ENCODE data around the gene UCK2. TPM values are rescaled to one million over a fixed set of nuclear protein-coding genes. Genes with fewer than 3 reads are reported as not detected.

Gene UCK2
- total and polyA plus RNA-seq, 9 of the 15 experiments (the other 6 are each of a cell fraction or from before 2014, with no cell fraction given), result 71.6 to 145 (median 95.8) TPM

GRCh38 chr1:165958306-165958705 lies 130.9 kb downstream of the UCK2 start:
- H4K20me1 ChIP-seq (replicated peaks; ENCODE audit: control insufficient read depth, insufficient read depth, low read length), result no peaks in the 10 kb centered on the region
- H3K4me1 ChIP-seq (replicated peaks in 1 of 2; ENCODE audit: control insufficient read depth in 2 of 2, insufficient read depth in 2 of 2, low read length in 2 of 2), result no peaks in the 10 kb centered on the region
- no peaks in the 10 kb centered on the region for H3K9me1 ChIP-seq (ENCODE audit: control insufficient read depth, insufficient read depth, low read length)
- intact Hi-C loops (cut with micrococcal nuclease), result no loop called here
- POLR2A ChIA-PET, result no interaction called here
- no TSS peak for BruUV-seq (replicated peaks)
- FAIRE-seq (no peak), ATAC-seq (no peak), DNase-seq (ENCODE audit: extremely low read depth in 1 of 4, low spot score in 3 of 4) (no peak)
- H3K4me3 ChIP-seq, result no peak overlapping the region
- H3K4me2 ChIP-seq (ENCODE audit: insufficient read depth, low read length), result no peak overlapping the region
- no peaks in the 10 kb centered on the region; a peak in 1 of 5 replicates for H3K27me3 ChIP-seq (ENCODE audit: control insufficient read depth in 2 of 2, insufficient read depth in 2 of 2, low read length in 2 of 2)
- CTCF ChIA-PET (ENCODE audit: low intra/inter-chr PET ratio), result interaction anchor here (0.7 kb wide), 1 partner anchor 531 kb away, joined by 4 read pairs; no protein-coding TSS in a partner anchor
- H3K36me3 ChIP-seq (ENCODE audit: control insufficient read depth, insufficient read depth, low read length), result no peaks in the 10 kb centered on the region
- in situ Hi-C loops (cut with MboI), result no loop called here
- no peaks in the 10 kb centered on the region for H3K79me2 ChIP-seq (ENCODE audit: control insufficient read depth, insufficient read depth, low read length)
- no peak overlapping the region for H3K9ac ChIP-seq (ENCODE audit: insufficient read depth in 1 of 2, low read depth in 2 of 2, low read length in 2 of 2)
- H2AFZ ChIP-seq (ENCODE audit: low read depth, low read length), result no peak overlapping the region
- H3K27ac ChIP-seq (ENCODE audit: extremely low read depth, low read depth, low read length), result no peak overlapping the region
- no peaks in the 10 kb centered on the region for H3K9me3 ChIP-seq (replicated peaks; ENCODE audit: control insufficient read depth, insufficient read depth, low read depth, low read length)
- TF ChIP-seq RBM17 (IDR thresholded peaks at IDR 0.05; ENCODE audit: borderline replicate concordance, low read depth, low read length), result no peak
- TF ChIP-seq TEAD4 (IDR thresholded peaks at IDR 0.05; ENCODE audit: low read length), result no peak
- TF ChIP-seq TEAD4 (CRISPR knock-in tag; IDR thresholded peaks at IDR 0.05; ENCODE audit: borderline replicate concordance), result no peak
- no peak for TF ChIP-seq ZFP1 (CRISPR knock-in tag; IDR thresholded peaks at IDR 0.05)
- no peak for TF ChIP-seq BCLAF1 (IDR thresholded peaks at IDR 0.05; ENCODE audit: borderline replicate concordance in 1 of 2, control insufficient read depth in 1 of 2, low read depth in 2 of 2, low read length in 1 of 2)
- TF ChIP-seq ZNF699 (CRISPR knock-in tag; IDR thresholded peaks at IDR 0.05; ENCODE audit: insufficient replicate concordance), result no peak
- no peak for TF ChIP-seq BMI1 (IDR thresholded peaks at IDR 0.05; ENCODE audit: low read length)
- TF ChIP-seq ARID4B (CRISPR knock-in tag; IDR thresholded peaks at IDR 0.05), result no peak
- TF ChIP-seq ZBTB12 (CRISPR knock-in tag; IDR thresholded peaks at IDR 0.05), result no peak
- TF ChIP-seq KAT2B (IDR thresholded peaks at IDR 0.05; ENCODE audit: low read depth, low read length), result no peak
- no peak for TF ChIP-seq HES1 (IDR thresholded peaks at IDR 0.05; ENCODE audit: low read depth)
- no peak for TF ChIP-seq WHSC1 (IDR thresholded peaks at IDR 0.05; ENCODE audit: low read length)
- TF ChIP-seq CBFA2T2 (conservative IDR thresholded peaks at IDR 0.05), result no peak

All from K562 (cell line).